GM12875 (cell line): ENCODE measurements around the gene CCM2L.

Source experiments
- H3K4me3 ChIP-seq: one replicate; pipeline ENCODE4 v1.5.1; 2011; ENCODE audit warnings: low read depth, low read length, control low read depth
- CTCF ChIP-seq: IDR thresholded peaks from 2 replicates; pipeline ENCODE4 v1.5.1; 2011; ENCODE audit warnings: low read depth, mild to moderate bottlenecking, control low read depth, inconsistent platforms, low read length, moderate library complexity, borderline replicate concordance; ENCODE audit not compliant: insufficient read depth

CCM2L gene

DNA sequence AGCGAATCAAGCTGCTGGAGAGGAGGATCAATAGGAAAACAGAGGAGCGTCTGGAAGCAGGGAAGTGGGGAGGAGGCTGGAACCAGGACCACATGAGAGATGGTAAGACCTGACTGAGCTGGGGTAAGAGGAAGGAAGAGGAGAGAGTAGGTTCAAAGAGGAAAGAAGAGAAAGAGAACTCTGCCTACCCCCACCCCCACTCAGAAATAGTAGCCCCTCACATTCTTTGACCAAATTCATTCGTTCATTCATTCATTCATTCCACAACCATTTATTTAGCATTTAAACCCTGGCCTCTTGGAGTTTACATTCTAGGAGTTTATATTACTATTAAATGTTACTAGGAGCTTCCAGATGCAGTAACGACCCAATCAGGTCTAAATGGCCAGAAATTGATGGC, 26.0 kb downstream of the CCM2L start:
- H3K4me3 ChIP-seq: no peak overlapping the region
- no peak for TF ChIP-seq CTCF

DNA sequence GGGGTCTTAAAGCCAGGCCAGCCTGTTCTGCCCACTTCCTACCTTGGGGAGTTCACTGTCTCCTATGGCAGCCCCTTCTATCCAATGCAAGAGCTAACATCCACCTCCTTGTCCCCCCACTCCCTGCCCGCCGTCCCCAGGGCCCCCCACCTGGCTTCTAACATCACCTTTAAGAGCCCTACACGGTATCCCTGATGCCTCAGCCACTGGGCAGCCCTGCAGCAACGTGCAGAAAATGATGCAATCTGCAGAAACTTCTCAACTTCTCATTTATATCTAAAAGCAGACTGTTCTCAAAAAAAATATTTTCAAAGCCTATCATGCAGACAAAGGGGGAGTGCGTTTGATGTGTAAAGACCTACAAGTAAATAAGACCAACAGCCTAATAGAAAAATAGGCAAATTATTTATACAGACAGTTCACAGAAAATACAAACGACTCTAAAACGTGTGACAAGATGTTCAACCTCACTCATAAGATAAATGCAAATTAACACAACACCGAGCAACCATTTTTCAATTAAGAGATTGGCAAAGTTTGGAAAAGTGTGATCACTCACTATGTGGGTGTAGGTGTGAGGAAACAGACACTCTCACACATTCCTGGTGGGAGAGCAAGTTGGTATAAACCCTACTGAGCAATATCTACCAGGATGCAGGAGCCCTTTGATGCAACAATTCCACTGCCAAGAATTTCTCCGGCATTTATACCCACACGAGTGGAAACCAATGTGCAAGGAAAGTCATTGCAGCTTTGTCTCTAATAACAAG, 26.7 kb downstream of the CCM2L start:
- no peak overlapping the region for H3K4me3 ChIP-seq
- TF ChIP-seq CTCF: no peak

DNA sequence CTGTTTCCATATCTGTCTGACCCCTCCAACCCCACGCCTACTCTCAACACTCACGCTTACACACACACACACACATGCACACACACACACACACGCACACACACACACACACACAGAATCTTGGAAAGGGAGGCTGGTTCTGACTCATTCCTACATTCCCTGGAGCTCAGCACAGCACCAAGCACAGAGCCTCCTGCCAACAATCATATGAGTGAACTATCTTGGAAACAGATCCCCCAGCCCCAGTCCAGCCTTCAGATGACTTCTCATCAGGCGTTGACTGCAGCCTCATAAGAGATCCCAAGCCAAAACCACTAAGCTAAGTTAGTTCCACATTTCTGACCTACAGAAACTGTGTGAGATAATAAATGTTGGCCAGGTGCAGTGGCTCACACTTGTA, 27.7 kb downstream of the CCM2L start:
- no peak for TF ChIP-seq CTCF
- no peak overlapping the region for H3K4me3 ChIP-seq

DNA sequence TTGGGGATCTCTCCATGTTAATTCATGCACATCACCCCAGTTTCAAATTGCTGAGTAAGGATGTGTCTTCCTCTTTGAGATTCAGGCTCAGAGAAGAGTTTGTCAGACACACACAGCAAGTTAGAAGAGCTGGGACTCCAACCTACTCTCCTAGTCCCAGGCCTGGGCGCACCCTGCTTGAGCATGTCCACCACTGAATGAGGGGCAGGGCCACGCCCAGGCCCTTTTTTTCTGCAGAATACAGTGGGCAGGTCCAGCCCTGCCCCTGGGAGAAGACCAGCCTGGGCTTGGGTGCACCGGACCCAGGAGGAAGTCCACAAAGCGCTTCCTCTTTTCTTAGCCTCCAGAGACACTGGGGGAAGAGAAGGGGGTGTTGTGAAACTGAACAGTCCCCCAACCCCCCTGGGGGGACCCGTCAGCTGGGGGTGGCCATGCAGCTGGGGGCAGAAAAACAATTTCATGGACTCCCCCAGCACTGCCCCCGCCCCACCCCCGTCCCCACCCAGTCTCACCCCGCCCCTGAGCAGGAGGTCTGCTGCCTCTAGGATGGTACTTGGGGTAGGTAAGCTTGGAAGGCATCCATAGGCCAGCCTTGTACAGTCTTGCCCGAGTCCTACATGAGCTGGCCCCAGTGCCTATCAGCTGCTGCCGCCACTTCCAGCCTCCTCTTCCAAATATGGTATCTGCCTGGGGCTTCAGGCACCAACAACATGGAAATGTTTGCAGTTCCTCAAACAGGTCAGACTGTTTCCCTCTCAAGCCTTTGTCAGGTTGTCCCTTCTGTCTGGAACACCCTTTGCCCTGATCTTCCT, 30.1 kb downstream of the CCM2L start:
- no peak overlapping the region for H3K4me3 ChIP-seq
- TF ChIP-seq CTCF: no peak

DNA sequence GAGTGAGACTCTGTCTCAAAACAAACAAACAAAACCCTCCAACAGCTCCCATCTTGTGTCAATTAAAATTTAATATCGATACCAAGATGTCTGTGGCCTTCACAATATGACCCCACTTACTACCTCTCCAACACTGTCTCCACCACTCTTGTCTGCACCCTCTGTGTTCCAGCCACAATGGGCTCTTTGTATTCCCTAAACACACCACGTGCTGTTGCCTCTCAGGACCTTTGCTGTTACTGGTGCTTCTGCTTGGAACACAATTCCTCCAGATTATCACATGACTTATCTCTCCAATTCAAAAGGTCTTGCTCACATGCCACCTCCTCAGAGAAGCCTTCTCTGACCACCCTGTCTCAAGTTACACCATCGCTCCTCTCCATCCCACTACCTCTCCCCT, 35.8 kb downstream of the CCM2L start:
- TF ChIP-seq CTCF: no peak
- no peak overlapping the region for H3K4me3 ChIP-seq

- TF ChIP-seq CTCF: no peak
- no peak overlapping the region for H3K4me3 ChIP-seq
Observed at GRCh38 chr20:32050324-32050841, 40.1 kb downstream of the CCM2L start.
